GM21360 (cell line): ENCODE data around the gene TCF7L2.

Experiments
- ATAC-seq: cut with Tn5 transposase; IDR thresholded peaks from one replicate; pipeline ENCODE4 v1.9.1; 2021; ENCODE audit warnings: mild to moderate bottlenecking, moderate library complexity; ENCODE audit not compliant: unreplicated experiment

Gene TCF7L2

DNA sequence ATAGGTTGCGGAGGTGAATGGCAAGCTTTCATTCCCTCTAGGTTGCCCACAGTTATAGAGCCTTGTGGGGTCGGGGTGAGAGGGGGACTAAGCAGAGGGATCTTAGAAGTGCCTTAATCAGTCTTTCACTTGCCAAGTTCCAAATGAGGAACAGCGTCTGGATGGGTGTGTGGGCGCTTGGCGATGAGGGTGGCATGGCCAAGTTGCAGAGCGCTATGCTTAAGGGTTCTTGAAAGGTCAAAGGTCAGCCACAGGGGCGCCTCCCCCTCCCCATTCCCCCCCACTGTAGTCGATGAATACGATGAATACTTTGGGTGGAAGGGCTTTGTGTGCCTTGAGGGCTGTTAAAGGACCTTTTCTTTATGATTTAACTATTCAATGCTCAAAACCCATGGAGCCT lies 185.0 kb downstream of the TCF7L2 start:
- no peak for ATAC-seq

GRCh38 chr10:113137941-113138685 lies 188.1 kb downstream of the TCF7L2 start:
- no peak for ATAC-seq

- no peak for ATAC-seq
These were observed 189.0 kb downstream of the TCF7L2 start for GRCh38 chr10:113138937-113139585.

DNA sequence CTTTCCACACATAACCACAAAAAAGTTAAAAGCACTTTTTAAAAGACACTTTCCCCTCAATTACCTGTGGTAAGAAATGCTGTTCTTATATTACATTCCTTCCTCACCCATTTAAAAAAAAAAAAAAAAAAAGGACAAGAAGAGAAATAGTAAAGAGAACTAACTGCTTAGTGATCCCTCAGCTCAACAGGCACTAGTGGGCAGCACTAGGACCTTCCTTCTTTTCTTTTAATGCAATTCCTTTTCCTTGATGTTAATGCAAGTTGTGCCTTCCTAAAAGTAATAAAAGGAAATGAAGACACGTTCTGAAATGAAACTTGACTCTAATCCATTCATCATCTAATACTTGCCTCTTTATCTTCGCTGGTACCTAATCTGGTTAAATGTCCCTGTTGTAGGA lies 189.7 kb downstream of the TCF7L2 start:
- no peak for ATAC-seq

- no peak for ATAC-seq
These were observed 190.3 kb downstream of the TCF7L2 start for GRCh38 chr10:113140143-113141011.

DNA sequence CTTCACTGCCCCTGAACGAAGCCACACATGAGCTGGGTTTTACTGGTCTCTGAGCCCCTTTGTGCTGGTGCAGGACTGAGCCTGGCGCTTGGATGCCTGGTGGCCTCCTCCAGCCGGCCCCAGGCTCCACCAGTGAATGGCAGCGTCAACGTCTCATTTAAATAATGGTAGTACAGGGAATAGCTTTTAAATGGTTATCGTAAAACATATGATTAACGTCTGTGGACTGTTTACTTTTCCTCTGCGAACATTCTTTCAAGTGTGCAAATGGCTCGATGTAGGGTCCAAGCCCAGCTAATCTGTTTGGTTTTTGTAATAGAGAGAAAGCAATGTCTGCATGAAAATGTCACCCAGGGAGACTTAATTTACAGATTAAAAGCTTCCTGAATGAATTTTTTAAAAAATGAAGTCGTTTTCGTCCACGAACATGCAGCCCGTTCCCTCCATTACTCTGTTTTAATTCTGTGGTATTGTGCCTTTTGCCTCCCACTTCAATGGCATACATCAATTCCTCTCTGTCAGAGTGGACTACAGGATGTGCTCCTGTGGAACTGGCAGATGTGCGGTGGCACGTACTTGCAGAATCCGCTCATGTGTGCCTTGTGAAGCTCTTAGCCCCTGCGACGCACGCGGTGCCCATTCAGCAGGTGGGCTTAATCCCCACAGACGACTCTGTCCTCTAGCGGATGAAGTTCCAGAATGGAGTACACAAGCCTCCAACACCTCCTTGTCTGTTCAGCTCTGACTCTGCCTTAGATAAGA lies 192.7 kb downstream of the TCF7L2 start:
- no peak for ATAC-seq

- ATAC-seq, result no peak
These were observed 194.5 kb downstream of the TCF7L2 start for GRCh38 chr10:113144576-113144975.

DNA sequence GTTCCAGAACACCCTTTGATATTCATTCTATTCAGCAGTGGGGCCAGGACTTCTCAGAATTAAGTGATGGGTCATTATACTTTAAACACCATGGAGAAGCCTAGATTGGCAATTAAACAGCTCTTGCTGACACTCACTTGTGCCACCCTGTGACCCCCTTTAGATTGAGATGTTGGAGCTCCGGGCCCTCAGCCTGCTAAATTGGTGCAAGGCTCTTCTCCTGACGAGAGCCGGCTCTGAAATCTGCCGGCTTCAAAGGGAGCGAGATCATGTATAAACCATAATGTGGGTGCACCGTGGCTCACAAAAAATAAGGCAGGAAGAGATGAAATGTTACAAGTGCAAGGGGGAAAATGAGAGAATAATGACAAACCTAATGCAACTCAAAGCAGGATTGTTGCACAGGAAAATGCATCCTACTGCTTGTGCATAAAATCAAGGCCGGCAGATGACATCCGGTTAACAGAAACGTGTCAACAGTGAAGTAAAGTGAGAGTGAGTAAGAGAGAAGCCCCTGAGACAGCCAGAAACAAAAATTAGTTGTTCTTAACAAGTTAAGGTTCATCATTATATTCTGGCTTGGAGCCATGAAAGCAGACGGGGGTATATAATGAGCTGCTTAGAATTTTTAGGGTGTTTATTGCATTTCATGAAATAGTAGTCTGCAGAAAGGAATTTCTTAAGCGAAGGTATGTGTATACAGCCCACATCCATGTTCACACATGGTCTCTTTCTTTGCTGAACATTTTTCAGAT lies 198.2 kb downstream of the TCF7L2 start:
- no peak for ATAC-seq

DNA sequence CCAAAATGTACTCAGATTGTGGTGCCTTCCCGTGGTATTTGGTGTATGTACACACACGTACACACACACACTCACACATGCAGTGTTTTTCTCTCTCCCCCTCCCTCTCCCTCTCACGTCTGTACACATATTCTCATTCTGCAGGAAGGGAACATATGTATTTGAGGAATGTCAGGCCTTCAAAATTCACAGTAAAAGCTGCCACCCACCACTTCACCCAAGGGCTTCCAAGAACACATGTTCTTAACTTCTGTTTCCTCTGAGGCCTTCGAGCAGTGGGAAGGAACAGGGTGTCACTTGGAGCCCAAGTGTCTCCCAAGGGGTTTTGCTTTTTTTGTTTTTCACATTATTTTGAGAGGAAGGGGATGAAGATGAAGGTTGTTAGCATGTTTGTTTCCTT lies 198.9 kb downstream of the TCF7L2 start:
- ATAC-seq, result no peak

DNA sequence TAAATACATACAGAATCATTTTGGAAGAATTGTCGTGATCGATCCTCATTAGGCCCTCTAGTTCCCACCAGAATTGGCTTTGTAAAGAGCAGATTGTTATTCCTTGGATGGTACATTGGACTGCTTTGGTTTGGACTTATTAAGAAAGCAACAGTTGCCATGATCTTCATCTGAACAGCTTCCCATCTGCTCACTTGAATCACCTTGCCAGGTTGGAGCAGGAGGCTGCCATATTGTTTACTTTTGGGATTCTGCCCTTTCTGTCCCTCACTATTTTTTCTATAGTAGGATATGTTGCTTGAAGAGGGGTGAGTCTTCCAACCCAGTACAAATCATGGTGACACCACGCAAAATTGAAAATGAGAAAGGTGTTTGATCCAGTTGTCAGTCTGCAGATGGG lies 199.6 kb downstream of the TCF7L2 start:
- ATAC-seq, result no peak

- ATAC-seq, result no peak
These were observed 201.2 kb downstream of the TCF7L2 start for GRCh38 chr10:113151190-113151666.

GRCh38 chr10:113153493-113154102 lies 203.6 kb downstream of the TCF7L2 start:
- no peak for ATAC-seq

DNA sequence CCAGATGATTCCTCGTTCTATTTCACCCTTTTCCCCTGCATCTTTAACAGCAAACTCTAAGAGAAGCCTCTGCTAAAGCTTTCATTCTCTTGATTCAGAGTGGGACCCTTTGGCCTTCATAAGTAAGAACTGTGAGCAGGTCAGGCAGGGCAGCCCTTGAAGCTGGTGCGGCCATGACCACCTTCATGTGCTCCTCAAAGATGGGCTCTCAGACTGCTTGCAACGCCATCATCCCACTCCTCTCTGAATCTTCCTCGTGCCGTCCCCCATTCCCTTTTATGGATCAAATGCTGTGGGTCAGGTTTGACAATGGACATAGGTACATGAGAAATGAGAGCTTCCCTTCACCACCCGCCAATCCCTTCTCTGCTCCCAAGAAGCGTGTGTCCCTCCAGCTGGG lies 207.4 kb downstream of the TCF7L2 start:
- no peak for ATAC-seq

- no peak for ATAC-seq
These were observed 208.1 kb downstream of the TCF7L2 start for GRCh38 chr10:113158183-113158582.

DNA sequence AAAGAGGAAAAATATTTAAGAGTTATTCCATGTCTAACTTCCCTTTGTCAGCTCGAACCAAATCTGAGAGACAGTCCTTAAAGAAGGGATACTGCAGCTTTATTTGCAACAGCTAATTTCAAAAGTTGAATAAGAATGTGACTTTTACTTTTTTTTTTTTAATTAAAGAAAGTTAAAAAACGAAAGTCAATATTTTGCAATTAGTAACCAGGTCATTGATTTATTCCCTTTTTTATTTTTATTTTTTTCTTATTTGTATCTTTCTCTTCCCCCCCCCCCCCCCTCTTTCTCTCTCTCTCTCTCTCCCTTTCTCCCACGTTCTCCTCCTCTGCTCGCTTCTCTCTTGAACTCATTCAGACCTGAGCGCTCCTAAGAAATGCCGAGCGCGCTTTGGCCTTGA lies 209.5 kb downstream of the TCF7L2 start:
- no peak for ATAC-seq

DNA sequence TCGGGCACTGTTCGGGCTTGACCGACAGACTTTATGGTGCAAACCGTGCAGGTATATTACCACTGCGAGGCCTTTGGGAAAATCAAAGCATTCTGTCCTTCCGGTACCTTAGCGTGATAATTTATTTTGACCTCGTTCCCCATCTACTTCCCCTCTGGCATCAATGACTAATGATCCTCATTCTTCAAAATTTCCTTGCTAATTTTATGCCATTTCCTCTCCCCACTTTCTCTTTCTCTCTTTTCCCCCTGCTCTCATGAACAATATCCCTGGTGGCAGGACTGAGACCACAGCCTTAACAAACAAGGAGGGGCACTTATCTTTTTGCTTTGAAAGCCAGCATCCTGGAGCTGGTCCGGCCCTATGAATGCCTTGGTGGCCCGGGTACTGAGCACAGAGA lies 210.6 kb downstream of the TCF7L2 start:
- no peak for ATAC-seq

GRCh38 chr10:113161066-113161465 lies 211.0 kb downstream of the TCF7L2 start:
- no peak for ATAC-seq

DNA sequence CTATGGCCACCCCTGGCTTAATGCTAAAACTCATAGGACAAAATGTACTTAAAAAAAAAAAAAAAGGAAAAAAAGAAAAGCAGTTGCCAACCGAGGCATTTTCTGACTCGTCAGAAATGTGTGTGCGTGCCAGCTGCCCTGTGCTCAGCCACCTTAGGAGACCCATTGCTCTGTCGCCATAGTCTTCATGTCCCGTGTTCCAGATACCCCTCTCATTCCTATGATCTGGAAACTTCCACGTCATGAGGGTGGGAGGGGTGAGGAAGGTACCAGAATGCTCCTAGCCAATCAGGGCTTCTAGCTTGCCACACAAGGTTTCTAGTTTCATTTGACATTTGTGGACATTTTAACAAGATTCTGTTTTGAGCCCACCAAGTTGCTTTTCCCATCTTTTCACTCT lies 212.9 kb downstream of the TCF7L2 start:
- ATAC-seq, result no peak

- ATAC-seq, result no peak
These were observed 215.6 kb downstream of the TCF7L2 start for GRCh38 chr10:113165673-113166072.

GRCh38 chr10:113167702-113168101 lies 217.7 kb downstream of the TCF7L2 start:
- no peak for ATAC-seq
